H1 (cell line): ENCODE measurements around the gene ATG4C. TPM values are rescaled to one million over a fixed set of nuclear protein-coding genes. Genes with fewer than 3 reads are reported as not detected.

ENCODE experiments used
- CTCF ChIA-PET: fragments of 300-600 bp; sonication (Branson Sonifier 250); formaldehyde crosslinking; loops from one replicate; lab custom pipeline; 2021; ENCODE audit not compliant: partially characterized antibody; lab: Charles Lee
- POLR2A ChIA-PET: fragments of 300-600 bp; sonication (Branson Sonifier 250); formaldehyde crosslinking; loops from one replicate; lab custom pipeline; 2021; ENCODE audit warnings: inconsistent platforms; ENCODE audit not compliant: partially characterized antibody; lab: Charles Lee
- DNase-seq, 2 experiments: peaks; one replicate each; pipeline versions ENCODE4 v3.0.0 to v3.0.0-alpha.2; 2010 to 2022; ENCODE audit warnings: low spot score in 2 of 2, low read depth in 1 of 2, mixed read lengths in 1 of 2
- FAIRE-seq: peaks from 2 replicates; lab custom pipeline; 2011; peaks lifted over from hg19 to GRCh38; lab: Jason Lieb, UNC
- H2AFZ ChIP-seq: 2 replicates; pipeline ENCODE4 v1.8.1; 2012; ENCODE audit warnings: low read length, inconsistent platforms
- H2AK5ac ChIP-seq: 2 replicates; pipeline ENCODE4 v1.6.1; 2013; ENCODE audit warnings: low read depth, low read length
- H2BK120ac ChIP-seq: replicated peaks from 2 replicates; pipeline ENCODE3; 2013; ENCODE audit warnings: low read depth, low read length, inconsistent platforms
- H2BK12ac ChIP-seq: 2 replicates; pipeline ENCODE4 v1.6.1; 2013; ENCODE audit warnings: low read depth, low read length
- H2BK15ac ChIP-seq: 2 replicates; pipeline ENCODE4 v1.6.1; 2013; ENCODE audit warnings: low read length
- H2BK20ac ChIP-seq: 2 replicates; pipeline ENCODE4 v1.6.1; 2013; ENCODE audit warnings: low read length
- H2BK5ac ChIP-seq: 2 replicates; pipeline ENCODE4 v1.6.1; 2013; ENCODE audit warnings: low read depth, low read length
- H3K14ac ChIP-seq: 2 replicates; pipeline ENCODE4 v1.6.1; 2013; ENCODE audit warnings: inconsistent platforms; ENCODE audit not compliant: insufficient read length
- H3K18ac ChIP-seq: 2 replicates; pipeline ENCODE4 v1.6.1; 2013; ENCODE audit warnings: low read length; ENCODE audit errors: extremely low read depth
- H3K23ac ChIP-seq: 2 replicates; pipeline ENCODE4 v1.6.1; 2013; ENCODE audit warnings: inconsistent platforms; ENCODE audit not compliant: insufficient read length
- H3K23me2 ChIP-seq: 2 replicates; pipeline ENCODE4 v1.6.1; 2013; ENCODE audit warnings: low read depth, low read length
- H3K27ac ChIP-seq: 2 replicates; pipeline ENCODE4 v1.6.1; 2011; ENCODE audit warnings: low read depth, low read length, inconsistent platforms
- H3K27me3 ChIP-seq, 4 experiments: replicated peaks in 1 of 4; 1 replicate in 1 of 4; 2 replicates in 3 of 4; pipeline versions ENCODE4 v1.6.1 to v1.8.1; 2011 to 2013; ENCODE audit warnings: low read length in 3 of 4, mild to moderate bottlenecking in 3 of 4, inconsistent platforms in 2 of 4, mixed read lengths in 2 of 4, moderate library complexity in 1 of 4; ENCODE audit not compliant: control insufficient read depth in 3 of 4, insufficient read depth in 3 of 4; ENCODE audit errors: extremely low read depth in 1 of 4
- H3K36me3 ChIP-seq, 4 experiments: 2 replicates each; pipeline versions ENCODE4 v1.6.1 to v1.8.1; 2011 to 2013; ENCODE audit warnings: mild to moderate bottlenecking in 4 of 4, low read length in 3 of 4, moderate library complexity in 2 of 4, control low read depth in 1 of 4, inconsistent platforms in 1 of 4; ENCODE audit not compliant: insufficient read depth in 4 of 4, control insufficient read depth in 2 of 4
- H3K4ac ChIP-seq: replicated peaks from 2 replicates; pipeline ENCODE3; 2013; ENCODE audit warnings: low read length, low read depth, mixed read lengths, inconsistent platforms; ENCODE audit not compliant: insufficient read length
- H3K4me1 ChIP-seq, 4 experiments: replicated peaks in 1 of 4; 1 replicate in 1 of 4; 2 replicates in 3 of 4; pipeline versions ENCODE4 v1.6.1 to v1.8.1; 2011 to 2013; ENCODE audit warnings: low read length in 3 of 4, inconsistent platforms in 2 of 4, mixed read lengths in 1 of 4; ENCODE audit not compliant: insufficient read depth in 4 of 4, control insufficient read depth in 3 of 4
- H3K4me2 ChIP-seq, 2 experiments: 2 replicates each; pipeline versions ENCODE4 v1.6.1 to v1.8.1; 2011 to 2013; ENCODE audit warnings: low read depth in 2 of 2, low read length in 2 of 2, control low read depth in 1 of 2, inconsistent platforms in 1 of 2, mild to moderate bottlenecking in 1 of 2; ENCODE audit not compliant: insufficient read depth in 1 of 2
- H3K4me3 ChIP-seq, 4 experiments: fragments of 200-600, 300-600 bp in 1 of 4; sonication (generic), shearing (Covaris generic), sonication (Bioruptor Twin) in 1 of 4; 2 replicates each; pipeline versions ENCODE4 v1.5.1 to v1.8.1; 2011 to 2016; ENCODE audit warnings: low read length in 4 of 4, low read depth in 3 of 4, control low read depth in 2 of 4, inconsistent platforms in 2 of 4, mild to moderate bottlenecking in 2 of 4, mixed read lengths in 1 of 4, moderate library complexity in 1 of 4; ENCODE audit not compliant: insufficient read depth in 2 of 4; ENCODE audit errors: extremely low read depth in 1 of 4
- H3K56ac ChIP-seq: replicated peaks from 2 replicates; pipeline ENCODE3; 2013; ENCODE audit warnings: low read depth, mild to moderate bottlenecking, mixed read lengths, low read length, inconsistent platforms; ENCODE audit not compliant: insufficient read length
- H3K79me1 ChIP-seq: 2 replicates; pipeline ENCODE4 v1.6.1; 2013; ENCODE audit warnings: low read depth, low read length, control low read depth
- H3K79me2 ChIP-seq, 2 experiments: 2 replicates each; pipeline versions ENCODE4 v1.6.1 to v1.8.1; 2012 to 2013; ENCODE audit warnings: low read length in 2 of 2, mild to moderate bottlenecking in 2 of 2, inconsistent platforms in 1 of 2; ENCODE audit not compliant: insufficient read depth in 2 of 2, control insufficient read depth in 1 of 2
- H3K9ac ChIP-seq, 4 experiments: replicated peaks in 1 of 4; 1 replicate in 1 of 4; 2 replicates in 3 of 4; pipeline versions ENCODE4 v1.6.1 to v1.8.1; 2011 to 2013; ENCODE audit warnings: low read depth in 3 of 4, low read length in 3 of 4, control low read depth in 2 of 4, mild to moderate bottlenecking in 2 of 4, moderate library complexity in 2 of 4, inconsistent platforms in 1 of 4; ENCODE audit errors: extremely low read depth in 1 of 4
- H3K9me3 ChIP-seq, 2 experiments: 2 replicates each; pipeline versions ENCODE4 v1.6.1 to v1.8.1; 2012 to 2013; ENCODE audit warnings: mild to moderate bottlenecking in 2 of 2, moderate library complexity in 2 of 2, control low read depth in 1 of 2, inconsistent platforms in 1 of 2, low read depth in 1 of 2, low read length in 1 of 2, mixed read lengths in 1 of 2; ENCODE audit not compliant: insufficient read depth in 2 of 2
- H4K20me1 ChIP-seq, 2 experiments: replicated peaks in 1 of 2; 2 replicates each; pipeline versions ENCODE3 to v1.8.1; 2011 to 2013; ENCODE audit warnings: inconsistent platforms in 2 of 2, low read length in 2 of 2, mild to moderate bottlenecking in 1 of 2; ENCODE audit not compliant: insufficient read depth in 2 of 2, control insufficient read depth in 1 of 2
- H4K5ac ChIP-seq: 2 replicates; pipeline ENCODE4 v1.6.1; 2013; ENCODE audit warnings: low read length, low read depth, mixed read lengths, inconsistent platforms; ENCODE audit not compliant: insufficient read length
- H4K8ac ChIP-seq: 2 replicates; pipeline ENCODE4 v1.8.0; 2013; ENCODE audit warnings: mild to moderate bottlenecking, moderate library complexity, low read length, inconsistent platforms; ENCODE audit not compliant: insufficient read depth; ENCODE audit errors: extremely low read depth
- H4K91ac ChIP-seq: replicated peaks from 2 replicates; pipeline ENCODE3; 2013; ENCODE audit warnings: low read length, mixed read lengths, inconsistent platforms; ENCODE audit not compliant: insufficient read length
- ATF2 ChIP-seq: IDR thresholded peaks from 2 replicates; pipeline ENCODE4 v1.6.1; 2012; ENCODE audit warnings: low read length, inconsistent platforms
- CBX5 ChIP-seq: fragments of 300-800, 300-1000 bp; sonication (generic); IDR thresholded peaks from 2 replicates; pipeline ENCODE4 v1.7.1; 2016; ENCODE audit warnings: antibody characterized with exemption, low read length, low read depth
- FOSL1 ChIP-seq: IDR thresholded peaks from 2 replicates; pipeline ENCODE4 v1.6.1; 2011; ENCODE audit warnings: mild to moderate bottlenecking, low read depth, low read length, moderate library complexity; ENCODE audit not compliant: insufficient read depth
- MAX ChIP-seq: IDR thresholded peaks from 2 replicates; pipeline ENCODE4 v1.6.1; 2012; ENCODE audit warnings: inconsistent platforms
- NRF1 ChIP-seq: IDR thresholded peaks from 2 replicates; pipeline ENCODE4 v1.6.1; 2011; ENCODE audit warnings: mild to moderate bottlenecking, low read depth, low read length, improper control_type of control experiment
- TCF12 ChIP-seq: IDR thresholded peaks from 2 replicates; pipeline ENCODE4 v1.6.1; 2011; ENCODE audit warnings: low read depth, mild to moderate bottlenecking, low read length
- ZNF274 ChIP-seq: IDR thresholded peaks from 2 replicates; pipeline ENCODE4 v1.7.0; 2012; ENCODE audit warnings: low read length, borderline replicate concordance; ENCODE audit errors: extremely low read depth
- polyA plus RNA-seq, 7 experiments: library from polyadenylated mRNA; depleted of rRNA in 3 of 7; stranded (reverse) in 5 of 7; unstranded in 2 of 7; fragments of >200 nt in 5 of 7; fragments of 200-250 nt in 2 of 7; gene quantifications; 1 replicate in 5 of 7; 2 replicates in 1 of 7; 4 replicates in 1 of 7; pipeline versions ENCODE4 v1.2.1 to v1.2.3, GENCODE V29; 2011 to 2013; ENCODE audit warnings: missing spikeins in 2 of 7, mixed read lengths in 2 of 7
- total RNA-seq: library from RNA; stranded (reverse); fragmentation: NEBNext Ultra II Directional; extraction: Animal tissue kit (Norgen Biotek cat#: 25700); gene quantifications from 2 replicates; pipeline ENCODE4 v1.2.1, GENCODE V29; 2021

ATG4C gene
- total and polyA plus RNA-seq, 2 of the 8 experiments (the other 6 are each of a cell fraction or from before 2014, with no cell fraction given): 5.1 to 22.2 TPM

GRCh38 chr1:62897788-62898187, 113.9 kb downstream of the ATG4C start:
- Histone ChIP-seq H3K79me2 (no peaks in the 10 kb centered on the region), H2AFZ (no peak overlapping the region), H4K91ac (no peak overlapping the region), H3K4ac (no peak overlapping the region), H3K79me1 (no peaks in the 10 kb centered on the region), H4K20me1 (no peaks in the 10 kb centered on the region), H3K18ac (no peak overlapping the region), H3K36me3 (no peaks in the 10 kb centered on the region), H2BK20ac (no peak overlapping the region), H4K8ac (no peak overlapping the region), H3K27ac (no peak overlapping the region), H2BK5ac (no peak overlapping the region), H3K23ac (no peak overlapping the region), H3K4me1 (no peaks in the 10 kb centered on the region), H3K23me2 (no peaks in the 10 kb centered on the region), H3K27me3 (no peaks in the 10 kb centered on the region), H3K14ac (no peak overlapping the region), H3K9ac (no peak overlapping the region), H3K4me3 (no peak overlapping the region), H2BK120ac (no peak overlapping the region), H3K9me3 (no peaks in the 10 kb centered on the region), H2AK5ac (no peak overlapping the region), H2BK12ac (no peak overlapping the region), H3K56ac (no peak overlapping the region), H2BK15ac (no peak overlapping the region), H3K4me2 (no peak overlapping the region), H4K5ac (no peak overlapping the region)
- DNase-seq (no peak), FAIRE-seq (no peak)
- POLR2A ChIA-PET: no interaction called here
- TF ChIP-seq NRF1 (no peak), FOSL1 (no peak), MAX (no peak), ZNF274 (no peak), ATF2 (no peak), TCF12 (no peak), CBX5 (no peak)
- CTCF ChIA-PET: interaction anchor here (0.8 to 7.0 kb wide), 3 partner anchors 9 to 66 kb away, joined by 3 to 77 read pairs (median 3); no protein-coding TSS in a partner anchor
